IMR-90 (cell line): Measurements from ENCODE around the gene UGT1A7. TPM values are rescaled to one million over a fixed set of nuclear protein-coding genes. Genes with fewer than 3 reads are reported as not detected.

Experiments
- ATAC-seq: fragments of 200-7000 bp; cut with Tn5 transposase; 2 replicates; pipeline ENCODE4 v1.9.1; 2020; ENCODE audit warnings: low read depth, mild to moderate bottlenecking, moderate library complexity
- BruUV-seq: library from RNA; stranded (reverse); fragments of 400-500 nt; replicated peaks from 2 replicates; lab custom pipeline; 2021; lab: Mats Ljungman, UMichigan
- CTCF ChIA-PET: fragments of 300-600 bp; formaldehyde crosslinking; extraction: SDS; loops from one replicate; lab custom pipeline; 2021; ENCODE audit warnings: antibody characterized with exemption; lab: Yijun Ruan, JAX
- POLR2A ChIA-PET: fragments of 300-600 bp; sonication (Branson Sonifier 250); formaldehyde crosslinking; loops from one replicate; lab custom pipeline; 2022; ENCODE audit warnings: antibody characterized with exemption; ENCODE audit not compliant: unreplicated experiment; lab: Charles Lee
- DNase-seq: peaks from one replicate; pipeline ENCODE4 v3.0.0; 2013
- H2AFZ ChIP-seq: replicated peaks from 2 replicates; pipeline ENCODE3; 2013; ENCODE audit warnings: low read length, mild to moderate bottlenecking; ENCODE audit not compliant: poor library complexity
- H2AK5ac ChIP-seq: 2 replicates; pipeline ENCODE4 v1.6.1; 2013; ENCODE audit warnings: low read depth, low read length, inconsistent platforms
- H2AK9ac ChIP-seq: replicated peaks from 2 replicates; pipeline ENCODE3; 2013; ENCODE audit warnings: mild to moderate bottlenecking, low read depth, low read length, moderate library complexity; ENCODE audit not compliant: poor library complexity
- H2BK120ac ChIP-seq: 2 replicates; pipeline ENCODE4 v1.6.1; 2013; ENCODE audit warnings: low read depth, low read length, inconsistent platforms
- H2BK15ac ChIP-seq: 3 replicates; pipeline ENCODE4 v1.6.1; 2013; ENCODE audit warnings: low read depth, low read length, inconsistent platforms
- H2BK20ac ChIP-seq: 2 replicates; pipeline ENCODE4 v1.6.1; 2013; ENCODE audit warnings: low read depth, mild to moderate bottlenecking, inconsistent platforms, low read length, moderate library complexity
- H2BK5ac ChIP-seq: 2 replicates; pipeline ENCODE4 v1.6.1; 2013; ENCODE audit warnings: mild to moderate bottlenecking, low read depth, low read length, inconsistent platforms; ENCODE audit not compliant: poor library complexity, severe bottlenecking
- H3K14ac ChIP-seq: replicated peaks from 2 replicates; pipeline ENCODE4 v1.6.1; 2013; ENCODE audit warnings: low read depth, low read length, inconsistent platforms
- H3K18ac ChIP-seq: 2 replicates; pipeline ENCODE4 v1.6.1; 2013; ENCODE audit warnings: low read depth, low read length, control low read depth
- H3K23ac ChIP-seq: 2 replicates; pipeline ENCODE4 v1.6.1; 2013; ENCODE audit warnings: low read depth, low read length, inconsistent platforms
- H3K27ac ChIP-seq: 2 replicates; pipeline ENCODE4 v1.5.1; 2013; ENCODE audit warnings: mild to moderate bottlenecking, control low read depth, low read length; ENCODE audit not compliant: insufficient read depth
- H3K27me3 ChIP-seq: 2 replicates; pipeline ENCODE4 v1.6.1; 2013; ENCODE audit warnings: low read length; ENCODE audit not compliant: control insufficient read depth, insufficient read depth
- H3K36me3 ChIP-seq: 2 replicates; pipeline ENCODE4 v1.6.1; 2013; ENCODE audit warnings: low read length, mixed read lengths; ENCODE audit not compliant: control insufficient read depth, insufficient read depth
- H3K4ac ChIP-seq: 2 replicates; pipeline ENCODE4 v1.6.1; 2013; ENCODE audit warnings: low read depth, low read length, inconsistent platforms
- H3K4me1 ChIP-seq: 2 replicates; pipeline ENCODE4 v1.6.1; 2013; ENCODE audit warnings: low read length, mixed read lengths; ENCODE audit not compliant: control insufficient read depth, insufficient read depth
- H3K4me2 ChIP-seq: 2 replicates; pipeline ENCODE4 v1.6.1; 2013; ENCODE audit warnings: low read depth, mild to moderate bottlenecking, control low read depth, low read length, moderate library complexity
- H3K4me3 ChIP-seq: 2 replicates; pipeline ENCODE4 v1.5.1; 2013; ENCODE audit warnings: low read depth, mild to moderate bottlenecking, control low read depth, low read length, moderate library complexity; ENCODE audit not compliant: insufficient read depth
- H3K56ac ChIP-seq: 2 replicates; pipeline ENCODE4 v1.6.1; 2013; ENCODE audit warnings: low read length, inconsistent platforms; ENCODE audit not compliant: insufficient read depth; ENCODE audit errors: extremely low read depth
- H3K79me1 ChIP-seq, 2 experiments: 2 replicates each; pipeline ENCODE4 v1.6.1; 2013; ENCODE audit warnings: low read length in 2 of 2, inconsistent platforms in 1 of 2, low read depth in 1 of 2
- H3K9ac ChIP-seq: 2 replicates; pipeline ENCODE4 v1.6.1; 2013; ENCODE audit warnings: low read depth, low read length, control low read depth
- H3K9me1 ChIP-seq: 2 replicates; pipeline ENCODE4 v1.6.1; 2013; ENCODE audit warnings: low read length, inconsistent platforms; ENCODE audit not compliant: insufficient read depth
- H3K9me3 ChIP-seq: 2 replicates; pipeline ENCODE4 v1.6.1; 2013; ENCODE audit warnings: low read length; ENCODE audit not compliant: control insufficient read depth, insufficient read depth
- H4K20me1 ChIP-seq: 2 replicates; pipeline ENCODE4 v1.6.1; 2013; ENCODE audit warnings: low read length, inconsistent platforms; ENCODE audit not compliant: insufficient read depth
- H4K5ac ChIP-seq: 2 replicates; pipeline ENCODE4 v1.6.1; 2013; ENCODE audit warnings: mild to moderate bottlenecking, low read depth, low read length, control low read depth
- H4K8ac ChIP-seq, 2 experiments: 2 replicates each; pipeline ENCODE4 v1.6.1; 2013; ENCODE audit warnings: low read depth in 2 of 2, low read length in 2 of 2, control low read depth in 1 of 2, inconsistent platforms in 1 of 2
- H4K91ac ChIP-seq: 2 replicates; pipeline ENCODE4 v1.6.1; 2013; ENCODE audit warnings: low read depth, low read length, inconsistent platforms; ENCODE audit not compliant: insufficient read depth
- MAFK ChIP-seq: IDR thresholded peaks from 2 replicates; pipeline ENCODE4 v1.6.1; 2012; ENCODE audit warnings: low read depth, low read length, improper control_type of control experiment
- MXI1 ChIP-seq: IDR thresholded peaks from 2 replicates; pipeline ENCODE4 v1.6.1; 2012; ENCODE audit warnings: low read depth, mild to moderate bottlenecking, low read length, moderate library complexity, borderline replicate concordance
- POLR2A ChIP-seq: IDR thresholded peaks from 2 replicates; pipeline ENCODE4 v1.6.1; 2012; ENCODE audit warnings: mild to moderate bottlenecking, low read depth, low read length
- WGBS, 2 experiments: methylation state at CpG; one replicate each; pipeline versions ENCODE4 v1.1.5 to v1.1.7; 2013; ENCODE audit warnings: missing lambda C conversion rate in 2 of 2; ENCODE audit not compliant: insufficient read length in 1 of 2; ENCODE audit errors: extremely low coverage in 2 of 2; 5-methylcytosine and 5-hydroxymethylcytosine counted together
- dilution Hi-C: fragments of 300-500 bp; cut with HindIII; formaldehyde crosslinking; loops from one replicate; pipeline ENCODE4 v1.14.3; 2018; ENCODE audit warnings: low sequenced_read_pairs; ENCODE audit not compliant: unreplicated experiment
- in situ Hi-C: fragments of 300-500 bp; cut with MboI; formaldehyde crosslinking; loops from 3 replicates; pipeline ENCODE4 v1.14.3; 2019; ENCODE audit warnings: low sequenced_read_pairs, inconsistent platforms, mixed read lengths
- intact Hi-C: fragments of 100-400 bp; cut with micrococcal nuclease; formaldehyde crosslinking; loops from 2 replicates; pipeline ENCODE4 v1.10.0; 2022
- polyA plus RNA-seq, 3 experiments: library from polyadenylated mRNA; depleted of rRNA; stranded (reverse); fragments of >200 nt; gene quantifications; 2 replicates each; pipeline ENCODE4 v1.2.3, GENCODE V29; 2012; ENCODE audit warnings: low replicate concordance in 1 of 3
- total RNA-seq: library from RNA; depleted of rRNA; stranded (reverse); fragments of >200 nt; gene quantifications from 2 replicates; pipeline ENCODE4 v1.2.3, GENCODE V29; 2012

UGT1A7 gene
- total and polyA plus RNA-seq, 2 of the 4 experiments (the other 2 are of a cell fraction), result not detected

DNA sequence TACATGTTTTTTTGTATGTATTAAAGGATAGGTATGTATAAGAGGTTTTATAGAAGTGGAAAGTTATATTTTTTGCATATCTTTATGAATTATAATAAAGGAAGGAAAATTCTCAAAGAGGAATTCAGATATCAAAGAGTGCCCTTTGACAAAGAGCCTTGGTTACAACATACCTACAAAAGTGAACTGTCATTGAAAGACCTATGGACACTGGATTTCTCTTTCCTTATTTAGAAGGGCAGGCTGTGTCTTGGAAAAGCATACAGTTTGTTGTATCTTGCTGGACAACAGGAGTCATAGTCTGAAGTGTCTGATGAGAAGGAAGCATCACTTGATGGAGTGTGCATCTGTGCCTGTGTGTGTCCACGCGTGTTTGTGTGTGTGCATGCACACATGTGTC, 30.3 kb upstream of the UGT1A7 start:
- in situ Hi-C loops (no loop called here), intact Hi-C loops (no loop called here), dilution Hi-C loops (no loop called here)
- no peak overlapping the region for H3K9ac ChIP-seq
- no peak overlapping the region for H3K23ac ChIP-seq
- no peak overlapping the region for H4K91ac ChIP-seq
- H3K56ac ChIP-seq, result no peak overlapping the region
- ChIA-PET POLR2A (no interaction called here), CTCF (no interaction called here)
- H2BK20ac ChIP-seq, result no peak overlapping the region
- DNase-seq (no peak), ATAC-seq (no peak)
- H4K20me1 ChIP-seq, result no peaks in the 10 kb centered on the region
- H3K4ac ChIP-seq, result no peak overlapping the region
- H3K4me2 ChIP-seq, result no peak overlapping the region
- no peak overlapping the region for H2BK5ac ChIP-seq
- no peak overlapping the region for H3K4me3 ChIP-seq
- H3K79me1 ChIP-seq, result no peaks in the 10 kb centered on the region
- H3K18ac ChIP-seq, result no peak overlapping the region
- no peak overlapping the region for H4K8ac ChIP-seq
- WGBS, 2 experiments, result 80% methylated on average over 1 of the region's 2 CpGs; no CpG with 5 or more reads in 1 of the 2 experiments
- H2BK15ac ChIP-seq, result no peak overlapping the region
- H3K27ac ChIP-seq, result no peak overlapping the region
- no TSS peak for BruUV-seq
- no peak overlapping the region for H2AK5ac ChIP-seq
- H3K36me3 ChIP-seq, result no peaks in the 10 kb centered on the region
- no peaks in the 10 kb centered on the region for H3K4me1 ChIP-seq
- H3K14ac ChIP-seq, result no peak overlapping the region
- H2AK9ac ChIP-seq, result no peak overlapping the region
- no peak overlapping the region for H4K5ac ChIP-seq
- no peak overlapping the region for H2BK120ac ChIP-seq
- H3K9me3 ChIP-seq, result no peaks in the 10 kb centered on the region
- peaks cover 3% of the 10 kb centered on the region; the same call in 1 of the 2 replicates for H3K27me3 ChIP-seq
- TF ChIP-seq MAFK (no peak), MXI1 (no peak), POLR2A (no peak)
- H2AFZ ChIP-seq, result no peak overlapping the region
- H3K9me1 ChIP-seq, result no peaks in the 10 kb centered on the region
